Dendritic cell treated with granulocyte-macrophage colony-stimulating factor and Interleukin-4, amounts not matched to agents 40 ng/mL and 50 ng/mL, for 4 days (primary cell): ENCODE measurements around the gene MYMK.
"Not testable (repeated sequence)": the region's sequence is repeated elsewhere in the genome, so short reads cannot be mapped to it uniquely, and the experiment has no call there.

Source experiments
- H3K27ac Mint-ChIP-seq: one replicate; pipeline ENCODE4 v1.8.0; 2022; ENCODE audit warnings: mild to moderate bottlenecking, mixed read lengths
- H3K27me3 Mint-ChIP-seq: one replicate; pipeline ENCODE4 v1.8.0; 2022; ENCODE audit warnings: mild to moderate bottlenecking, mixed read lengths
- H3K36me3 Mint-ChIP-seq: one replicate; pipeline ENCODE4 v1.8.0; 2022; ENCODE audit warnings: low read depth, mixed read lengths
- H3K4me1 Mint-ChIP-seq: one replicate; pipeline ENCODE4 v1.8.0; 2022; ENCODE audit warnings: low read depth, mixed read lengths
- H3K4me3 Mint-ChIP-seq: one replicate; pipeline ENCODE4 v1.8.0; 2022; ENCODE audit warnings: mild to moderate bottlenecking, moderate library complexity, mixed read lengths
- H3K9me3 Mint-ChIP-seq: one replicate; pipeline ENCODE4 v1.8.0; 2022; ENCODE audit warnings: mixed read lengths
- intact Hi-C: fragments of 100-400 bp; cut with micrococcal nuclease; formaldehyde crosslinking; loops from one replicate; pipeline ENCODE4 v1.15.0; 2022

Gene MYMK

GRCh38 chr9:133563814-133564213 lies 39.1 kb upstream of the MYMK start:
- H3K27ac Mint-ChIP-seq, H3K36me3 Mint-ChIP-seq, H3K9me3 Mint-ChIP-seq, H3K4me3 Mint-ChIP-seq, intact Hi-C loops: not testable (repeated sequence)
- Mint-ChIP-seq H3K4me1 (peaks cover 16% of the 10 kb centered on the region), H3K27me3 (peaks cover 32% of the 10 kb centered on the region)

DNA sequence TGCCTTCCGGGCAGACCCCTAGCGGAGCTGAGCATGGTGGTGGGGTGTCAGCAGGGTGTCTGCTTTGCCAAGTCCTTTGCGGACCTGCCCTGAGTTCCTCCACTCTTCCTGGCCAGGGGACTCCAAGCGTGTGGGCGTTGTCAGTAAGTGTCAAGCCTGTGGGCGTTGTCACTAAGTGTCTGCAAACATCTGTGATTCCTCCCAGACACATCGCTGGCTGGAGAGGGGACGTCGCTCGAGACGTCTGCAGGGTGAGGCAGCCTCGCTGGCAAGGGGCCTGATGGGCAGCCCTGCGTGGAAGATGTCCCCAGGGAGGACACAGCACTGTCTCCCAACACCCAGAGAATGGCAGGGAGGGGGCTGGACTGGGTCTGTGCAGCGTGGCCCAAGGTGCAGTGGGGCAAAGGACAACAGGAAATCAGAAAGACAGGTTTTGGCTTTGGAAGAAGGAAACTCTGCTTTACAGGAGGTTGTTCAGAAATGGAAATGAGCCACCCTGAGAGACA lies 38.6 kb upstream of the MYMK start:
- peaks cover 21% of the 10 kb centered on the region for H3K4me1 Mint-ChIP-seq
- intact Hi-C loops = no loop called here
- no peak overlapping the region for H3K27ac Mint-ChIP-seq
- H3K36me3 Mint-ChIP-seq = no peaks in the 10 kb centered on the region
- peaks cover 32% of the 10 kb centered on the region for H3K27me3 Mint-ChIP-seq
- H3K9me3 Mint-ChIP-seq = no peaks in the 10 kb centered on the region
- no peak overlapping the region for H3K4me3 Mint-ChIP-seq

DNA sequence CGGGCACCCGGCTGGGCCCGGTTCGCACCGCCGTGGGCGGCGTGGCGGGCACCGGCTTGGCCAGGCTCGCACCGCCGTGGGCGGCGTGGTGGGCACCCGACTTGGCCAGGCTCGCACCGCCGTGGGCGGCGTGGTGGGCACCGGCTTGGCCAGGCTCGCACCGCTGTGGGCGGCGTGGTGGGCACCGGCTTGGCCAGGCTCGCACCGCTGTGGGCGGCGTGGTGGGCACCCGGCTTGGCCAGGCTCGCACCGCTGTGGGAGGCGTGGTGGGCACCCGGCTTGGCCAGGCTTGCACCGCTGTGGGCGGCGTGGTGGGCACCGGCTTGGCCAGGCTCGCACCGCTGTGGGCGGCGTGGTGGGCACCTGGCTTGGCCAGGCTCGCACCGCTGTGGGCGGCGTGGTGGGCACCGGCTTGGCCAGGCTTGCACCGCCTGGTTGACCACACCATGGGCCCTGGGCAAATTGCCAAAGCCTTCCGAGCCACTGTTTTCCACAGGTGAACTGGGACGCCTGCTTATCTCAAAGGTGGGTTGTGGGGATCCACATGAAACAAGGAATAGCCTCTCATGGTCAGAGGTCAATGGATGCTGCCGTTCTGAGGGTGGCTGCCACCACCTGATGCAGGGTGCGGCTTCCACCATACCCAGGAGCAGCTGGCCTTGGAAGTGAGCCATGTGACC lies 38.0 kb upstream of the MYMK start:
- intact Hi-C loops = no loop called here
- H3K4me1 Mint-ChIP-seq = peaks cover 27% of the 10 kb centered on the region
- no peaks in the 10 kb centered on the region for H3K9me3 Mint-ChIP-seq
- no peak overlapping the region for H3K4me3 Mint-ChIP-seq
- H3K27ac Mint-ChIP-seq = no peak overlapping the region
- H3K27me3 Mint-ChIP-seq = peaks cover 30% of the 10 kb centered on the region
- no peaks in the 10 kb centered on the region for H3K36me3 Mint-ChIP-seq

- intact Hi-C loops = no loop called here
- Mint-ChIP-seq H3K9me3 (no peaks in the 10 kb centered on the region), H3K4me1 (peaks cover 31% of the 10 kb centered on the region), H3K27ac (no peak overlapping the region), H3K27me3 (peaks cover 30% of the 10 kb centered on the region), H3K36me3 (no peaks in the 10 kb centered on the region), H3K4me3 (no peak overlapping the region)
Observed at GRCh38 chr9:133561976-133562554, 37.3 kb upstream of the MYMK start.

- intact Hi-C loops = no loop called here
- H3K4me3 Mint-ChIP-seq = no peak overlapping the region
- no peaks in the 10 kb centered on the region for H3K9me3 Mint-ChIP-seq
- H3K27me3 Mint-ChIP-seq = peaks cover 34% of the 10 kb centered on the region
- H3K27ac Mint-ChIP-seq = no peak overlapping the region
- H3K36me3 Mint-ChIP-seq = no peaks in the 10 kb centered on the region
- H3K4me1 Mint-ChIP-seq = peaks cover 31% of the 10 kb centered on the region
Observed at GRCh38 chr9:133560944-133561343, 36.2 kb upstream of the MYMK start.

- H3K4me1 Mint-ChIP-seq = peaks cover 31% of the 10 kb centered on the region
- H3K9me3 Mint-ChIP-seq = no peaks in the 10 kb centered on the region
- no peak overlapping the region for H3K4me3 Mint-ChIP-seq
- no peak overlapping the region for H3K27ac Mint-ChIP-seq
- no peaks in the 10 kb centered on the region for H3K36me3 Mint-ChIP-seq
- intact Hi-C loops = no loop called here
- peaks cover 37% of the 10 kb centered on the region for H3K27me3 Mint-ChIP-seq
Observed at GRCh38 chr9:133560311-133560710, 35.6 kb upstream of the MYMK start.

DNA sequence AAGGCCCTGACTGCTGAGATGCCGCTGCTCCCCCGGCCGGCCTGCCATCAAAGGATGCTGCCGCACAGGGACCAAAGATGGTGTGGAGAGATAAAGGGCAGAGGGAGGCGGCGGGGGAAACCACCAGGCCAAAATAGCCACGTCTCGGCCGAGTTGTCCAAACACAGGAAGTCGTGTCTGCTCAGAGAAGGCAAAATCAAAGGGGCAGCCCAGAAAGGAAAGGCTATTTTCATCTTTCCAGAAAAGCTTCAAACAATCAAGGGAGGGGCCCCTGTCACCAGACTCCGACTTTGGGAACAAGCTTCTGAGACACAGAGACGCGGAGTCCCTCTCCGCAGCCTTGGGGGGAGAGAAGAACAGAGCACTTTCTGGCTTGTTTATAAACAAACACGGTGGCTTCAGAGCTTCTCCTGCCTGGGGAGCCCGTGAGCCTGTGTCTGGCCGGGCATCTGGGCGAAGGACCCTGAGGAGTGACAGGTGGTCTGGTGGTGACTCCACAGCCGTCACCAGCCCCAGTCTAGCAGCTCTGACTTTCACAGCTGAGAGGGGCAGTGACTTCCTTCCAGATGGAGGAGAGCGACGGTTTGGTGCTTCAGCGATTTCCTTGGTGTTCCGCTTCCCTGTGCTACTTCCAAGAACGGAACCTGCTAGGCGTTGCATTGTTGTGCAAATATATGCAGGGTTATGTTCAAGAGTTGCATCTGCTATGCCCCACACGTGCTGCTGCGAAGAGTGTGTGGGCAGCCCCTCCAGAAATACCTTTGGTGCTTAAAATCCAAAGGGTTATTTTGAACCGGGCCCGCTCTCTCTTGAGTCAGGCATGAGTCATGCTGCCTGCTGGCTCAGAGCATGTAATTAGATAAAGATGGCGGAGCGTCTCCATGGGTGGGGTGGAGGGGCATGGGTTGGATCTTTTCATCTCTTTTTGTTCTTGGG lies 33.7 kb upstream of the MYMK start:
- Mint-ChIP-seq H3K4me1 (peaks cover 29% of the 10 kb centered on the region), H3K27me3 (peaks cover 26% of the 10 kb centered on the region), H3K36me3 (no peaks in the 10 kb centered on the region), H3K4me3 (peak overlapping the region; percentile 0), H3K27ac (peak overlapping the region; percentile 83), H3K9me3 (no peaks in the 10 kb centered on the region)
- intact Hi-C loops = no loop called here

DNA sequence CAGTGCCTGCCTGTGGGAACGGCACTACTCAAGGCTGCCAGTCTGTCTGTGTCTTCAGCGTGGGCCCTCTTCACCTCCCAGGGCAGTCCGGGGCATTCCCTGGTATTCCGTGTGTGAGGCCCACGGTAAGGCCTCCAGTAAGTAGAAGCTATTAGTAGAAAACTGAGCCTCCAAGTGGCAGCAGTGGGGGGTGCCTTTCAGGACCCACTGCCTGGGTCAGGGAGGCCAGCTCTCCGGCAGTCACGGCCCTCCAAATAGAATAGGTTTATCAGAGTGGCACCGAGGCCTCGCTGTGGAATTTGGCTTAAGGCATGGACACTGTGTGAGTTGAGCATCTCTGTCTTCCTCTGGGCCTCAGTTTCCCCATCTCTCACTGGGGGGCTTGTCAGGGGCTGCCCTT lies 32.8 kb upstream of the MYMK start:
- intact Hi-C loops = no loop called here
- H3K36me3 Mint-ChIP-seq = no peaks in the 10 kb centered on the region

GRCh38 chr9:133556354-133556753 lies 31.6 kb upstream of the MYMK start:
- no peaks in the 10 kb centered on the region for H3K36me3 Mint-ChIP-seq
- H3K9me3 Mint-ChIP-seq = no peaks in the 10 kb centered on the region
- no peak overlapping the region for H3K4me3 Mint-ChIP-seq
- peaks cover 22% of the 10 kb centered on the region for H3K4me1 Mint-ChIP-seq
- H3K27ac Mint-ChIP-seq = peak overlapping the region; percentile 39
- H3K27me3 Mint-ChIP-seq = peaks cover 17% of the 10 kb centered on the region
- intact Hi-C loops = no loop called here

More for the DNA sequence above, 32.8 kb upstream of the MYMK start:
- Mint-ChIP-seq H3K9me3 (no peaks in the 10 kb centered on the region), H3K4me3 (no peak overlapping the region), H3K27ac (peak overlapping the region; percentile 83), H3K4me1 (peaks cover 22% of the 10 kb centered on the region), H3K27me3 (peaks cover 21% of the 10 kb centered on the region)

DNA sequence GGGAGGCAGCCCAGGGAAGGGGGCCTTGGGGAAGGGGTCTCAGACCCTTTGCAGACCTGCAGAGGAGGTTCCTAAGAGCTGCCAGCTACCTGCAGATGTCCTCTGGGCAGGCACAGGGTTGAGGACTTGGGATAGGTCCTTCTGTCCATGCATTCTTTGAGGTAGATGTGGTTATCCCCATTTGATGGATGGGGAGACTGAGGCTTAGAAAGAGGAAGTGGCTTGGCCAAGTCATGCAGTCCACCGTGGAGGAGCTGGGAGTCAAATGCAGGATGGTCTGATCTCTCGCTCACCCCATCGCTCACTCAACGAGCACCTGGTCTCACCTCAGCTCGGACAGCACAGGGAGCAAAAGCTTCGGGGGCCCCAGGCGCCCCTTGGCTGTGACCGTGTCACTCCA lies 30.0 kb upstream of the MYMK start:
- no peaks in the 10 kb centered on the region for H3K36me3 Mint-ChIP-seq

GRCh38 chr9:133553973-133554713 lies 29.4 kb upstream of the MYMK start:
- intact Hi-C loops = no loop called here
- H3K27me3 Mint-ChIP-seq = peaks cover 17% of the 10 kb centered on the region
- no peak overlapping the region for H3K4me3 Mint-ChIP-seq
- H3K9me3 Mint-ChIP-seq = no peaks in the 10 kb centered on the region
- peaks cover 17% of the 10 kb centered on the region for H3K4me1 Mint-ChIP-seq
- H3K36me3 Mint-ChIP-seq = no peaks in the 10 kb centered on the region
- H3K27ac Mint-ChIP-seq = no peak overlapping the region

More for the DNA sequence above, 30.0 kb upstream of the MYMK start:
- Mint-ChIP-seq H3K27ac (no peak overlapping the region), H3K4me3 (no peak overlapping the region), H3K4me1 (peaks cover 19% of the 10 kb centered on the region), H3K9me3 (no peaks in the 10 kb centered on the region), H3K27me3 (peaks cover 21% of the 10 kb centered on the region)
- intact Hi-C loops = no loop called here

DNA sequence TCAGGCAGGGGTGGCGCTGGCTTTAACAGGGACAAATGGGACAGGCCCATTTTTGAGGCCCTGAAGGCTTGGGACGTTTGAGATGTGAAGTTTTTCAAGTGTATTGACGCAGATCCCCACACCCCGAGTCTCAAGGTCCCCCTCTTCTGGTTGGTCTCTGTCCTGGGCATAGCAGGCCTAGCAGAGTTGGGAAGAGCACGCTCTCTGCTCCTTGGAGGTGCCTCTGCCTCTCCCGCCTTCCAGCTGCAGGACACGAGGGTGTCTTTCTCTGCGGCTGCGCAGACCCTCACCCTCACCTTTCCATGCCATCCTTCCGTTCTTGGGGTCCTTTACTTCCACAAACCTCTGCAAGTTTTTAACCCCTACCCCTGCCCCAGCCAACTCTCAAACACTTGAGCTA lies 28.4 kb upstream of the MYMK start:
- Mint-ChIP-seq H3K9me3 (no peaks in the 10 kb centered on the region), H3K4me1 (peaks cover 7% of the 10 kb centered on the region), H3K4me3 (no peak overlapping the region), H3K27ac (no peak overlapping the region), H3K27me3 (peaks cover 17% of the 10 kb centered on the region), H3K36me3 (no peaks in the 10 kb centered on the region)
- intact Hi-C loops = no loop called here

DNA sequence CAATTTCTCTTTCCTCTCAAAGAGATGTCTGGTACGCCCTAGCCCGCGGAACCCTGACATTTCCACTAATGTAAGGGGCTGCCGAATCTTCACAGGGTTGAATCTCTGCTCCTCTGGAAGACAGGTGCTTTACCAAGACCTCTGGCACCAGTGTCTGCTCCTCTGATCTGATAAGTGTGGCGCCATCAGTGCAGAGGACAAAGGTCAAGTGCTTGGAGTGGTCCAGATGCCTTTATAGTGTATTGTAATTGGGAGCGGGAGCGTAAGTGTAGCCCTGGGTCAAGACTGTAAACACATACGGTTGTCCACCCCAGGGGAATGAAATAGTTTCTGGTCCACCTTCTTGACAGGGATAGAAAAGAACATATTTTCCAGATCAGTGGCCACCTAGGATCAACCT lies 27.5 kb upstream of the MYMK start:
- peaks cover 17% of the 10 kb centered on the region for H3K27me3 Mint-ChIP-seq
- H3K27ac Mint-ChIP-seq = no peak overlapping the region
- H3K4me1 Mint-ChIP-seq = no peaks in the 10 kb centered on the region
- H3K9me3 Mint-ChIP-seq = no peaks in the 10 kb centered on the region
- no peak overlapping the region for H3K4me3 Mint-ChIP-seq
- intact Hi-C loops = no loop called here
- H3K36me3 Mint-ChIP-seq = no peaks in the 10 kb centered on the region
